Gastroesophageal sphincter (tissue), 3 donors: ENCODE measurements around the gene NAV2.

ENCODE experiments used
- CTCF ChIP-seq, 4 experiments: fragments of 200-600 bp in 2 of 4; fragments of 450-650 bp in 2 of 4; sonication (generic) in 1 of 4; IDR thresholded peaks; one replicate each; pipeline ENCODE4 v1.5.1; 2017 to 2019; ENCODE audit warnings: antibody characterized with exemption in 4 of 4, mild to moderate bottlenecking in 2 of 4, moderate library complexity in 2 of 4
- EP300 ChIP-seq: sonication (generic); formaldehyde crosslinking; IDR thresholded peaks from one replicate; pipeline ENCODE4 v1.6.1; 2017; ENCODE audit warnings: antibody characterized with exemption, mild to moderate bottlenecking

GRCh38 chr11:19669511-19669910 lies 43.1 kb upstream of the NAV2 start:
- TF ChIP-seq CTCF (IDR thresholded peaks at IDR 0.05) = no peak
- no peak for TF ChIP-seq EP300
